SH-SY5Y (cell line): ENCODE results near the gene LIG3.

ENCODE experiments used
- GATA2 ChIP-seq: IDR thresholded peaks from 2 replicates; pipeline ENCODE4 v1.6.1; 2011; ENCODE audit warnings: mild to moderate bottlenecking, low read depth, low read length
- GATA3 ChIP-seq: IDR thresholded peaks from 2 replicates; pipeline ENCODE4 v1.6.1; 2011; ENCODE audit warnings: low read depth, mild to moderate bottlenecking, low read length, moderate library complexity

The LIG3 gene

GRCh38 chr17:34980353-34980680 lies at the start of gene LIG3:
Gene LIG3 (plus strand): TSS chr17:34980512. CDS start chr17:34983006, 2,494 bp downstream.
- TF ChIP-seq GATA3 (no peak), GATA2 (no peak)

- TF ChIP-seq GATA2 (no peak), GATA3 (no peak)
These were observed 21.9 kb upstream of the LIG3 start for GRCh38 chr17:34958438-34958837.

GRCh38 chr17:34961093-34961911 lies 19.0 kb upstream of the LIG3 start, which contains the start of the genes CCT6B and ZNF830:
Gene CCT6B (minus strand): TSS chr17:34961460. CDS start chr17:34961393, 67 bp downstream.
Gene ZNF830 (plus strand): TSS chr17:34961540. CDS start chr17:34961567, 27 bp downstream.
- TF ChIP-seq GATA2 (no peak), GATA3 (no peak)

- TF ChIP-seq GATA2 (no peak), GATA3 (no peak)
These were observed 6.1 kb upstream of the LIG3 start for GRCh38 chr17:34974179-34974578.

- TF ChIP-seq GATA3 (no peak), GATA2 (peak; percentile 9; the same call in 1 of the 2 replicates)
These were observed 5.2 kb upstream of the LIG3 start for GRCh38 chr17:34974794-34975785.

- TF ChIP-seq GATA3: no peak
- TF ChIP-seq GATA2: no peak
These were observed 1.2 kb upstream of the LIG3 start for GRCh38 chr17:34979153-34979552.

- TF ChIP-seq GATA3 (no peak), GATA2 (no peak; the same call in 1 of the 2 replicates)
These were observed 511 bp upstream of the LIG3 start for GRCh38 chr17:34979650-34980352.

- TF ChIP-seq GATA2: no peak
- TF ChIP-seq GATA3: no peak
These were observed 597 bp downstream of the LIG3 start for GRCh38 chr17:34980681-34981537.

- TF ChIP-seq GATA2 (0 out of 2 replicates have a peak, but pooled peaks have one; percentile 18), GATA3 (no peak)
These were observed 1.4 kb downstream of the LIG3 start for GRCh38 chr17:34981538-34982241.

GRCh38 chr17:34987232-34987631 lies 6.9 kb downstream of the LIG3 start:
- TF ChIP-seq GATA2 (no peak), GATA3 (no peak)

GRCh38 chr17:34988644-34989043 lies 8.3 kb downstream of the LIG3 start:
- no peak for TF ChIP-seq GATA2
- no peak for TF ChIP-seq GATA3

- TF ChIP-seq GATA2: no peak
- TF ChIP-seq GATA3: no peak
These were observed 9.2 kb downstream of the LIG3 start for GRCh38 chr17:34989473-34989872.

- TF ChIP-seq GATA2 (no peak), GATA3 (no peak)
These were observed 10.6 kb downstream of the LIG3 start for GRCh38 chr17:34990921-34991365.
